HEK293T (cell line): ENCODE data around the gene LRTM1.

Experiments
- CTCF ChIA-PET: fragments of 350-600 bp; formaldehyde crosslinking; extraction: SDS; loops from one replicate; lab custom pipeline; 2021; ENCODE audit warnings: antibody characterized with exemption, inconsistent platforms; lab: Yijun Ruan, JAX
- POLR2A ChIA-PET: fragments of 350-600 bp; formaldehyde crosslinking; extraction: SDS; loops from one replicate; lab custom pipeline; 2020; ENCODE audit warnings: antibody characterized with exemption, inconsistent platforms; lab: Yijun Ruan, JAX
- DNase-seq: peaks from one replicate; pipeline ENCODE4 v3.0.0; 2012; ENCODE audit warnings: mixed read lengths; ENCODE audit errors: extremely low spot score
- ARNT ChIP-seq: fragments of 450-650 bp; IDR thresholded peaks from 2 replicates; pipeline ENCODE4 v1.6.1; 2017; ENCODE audit warnings: mild to moderate bottlenecking
- BHLHE40 ChIP-seq: fragments of 450-650 bp; IDR thresholded peaks from 2 replicates; pipeline ENCODE4 v1.6.1; 2016; ENCODE audit warnings: mild to moderate bottlenecking, moderate library complexity, borderline replicate concordance
- CTBP1 ChIP-seq: fragments of 450-650 bp; IDR thresholded peaks from 2 replicates; pipeline ENCODE4 v1.6.1; 2016; ENCODE audit warnings: borderline replicate concordance
- ELF4 ChIP-seq: fragments of 450-650 bp; IDR thresholded peaks from 2 replicates; pipeline ENCODE4 v1.6.1; 2017; ENCODE audit warnings: antibody characterized with exemption
- FOXA1 ChIP-seq: fragments of 450-650 bp; IDR thresholded peaks from 2 replicates; pipeline ENCODE4 v1.6.1; 2016; ENCODE audit warnings: mild to moderate bottlenecking
- FOXK2 ChIP-seq: fragments of 450-650 bp; IDR thresholded peaks from 2 replicates; pipeline ENCODE4 v1.6.1; 2016; ENCODE audit warnings: mild to moderate bottlenecking
- FOXM1 ChIP-seq: fragments of 450-650 bp; IDR thresholded peaks from 2 replicates; pipeline ENCODE4 v1.6.1; 2017; ENCODE audit warnings: mild to moderate bottlenecking, borderline replicate concordance
- HDGF ChIP-seq: fragments of 450-650 bp; IDR thresholded peaks from 2 replicates; pipeline ENCODE4 v1.6.1; 2017; ENCODE audit warnings: antibody characterized with exemption, borderline replicate concordance
- L3MBTL2 ChIP-seq: fragments of 450-650 bp; conservative IDR thresholded peaks from 2 replicates; pipeline ENCODE4 v1.6.1; 2016; ENCODE audit warnings: mild to moderate bottlenecking
- LEF1 ChIP-seq: fragments of 450-650 bp; IDR thresholded peaks from 2 replicates; pipeline ENCODE4 v1.6.1; 2017; ENCODE audit warnings: mild to moderate bottlenecking, borderline replicate concordance
- NFRKB ChIP-seq: fragments of 450-650 bp; IDR thresholded peaks from 2 replicates; pipeline ENCODE4 v1.6.1; 2016; ENCODE audit warnings: mild to moderate bottlenecking, moderate library complexity
- PKNOX1 ChIP-seq: fragments of 450-650 bp; IDR thresholded peaks from 2 replicates; pipeline ENCODE4 v1.6.1; 2016
- SP1 ChIP-seq: fragments of 450-650 bp; IDR thresholded peaks from 2 replicates; pipeline ENCODE4 v1.6.1; 2017
- SUZ12 ChIP-seq: fragments of 450-650 bp; IDR thresholded peaks from 2 replicates; pipeline ENCODE4 v1.6.1; 2016; ENCODE audit warnings: mild to moderate bottlenecking
- TARDBP ChIP-seq: fragments of 450-650 bp; IDR thresholded peaks from 2 replicates; pipeline ENCODE4 v1.6.1; 2016
- ZNF384 ChIP-seq: fragments of 450-650 bp; IDR thresholded peaks from 2 replicates; pipeline ENCODE4 v1.6.1; 2016

LRTM1 gene

DNA sequence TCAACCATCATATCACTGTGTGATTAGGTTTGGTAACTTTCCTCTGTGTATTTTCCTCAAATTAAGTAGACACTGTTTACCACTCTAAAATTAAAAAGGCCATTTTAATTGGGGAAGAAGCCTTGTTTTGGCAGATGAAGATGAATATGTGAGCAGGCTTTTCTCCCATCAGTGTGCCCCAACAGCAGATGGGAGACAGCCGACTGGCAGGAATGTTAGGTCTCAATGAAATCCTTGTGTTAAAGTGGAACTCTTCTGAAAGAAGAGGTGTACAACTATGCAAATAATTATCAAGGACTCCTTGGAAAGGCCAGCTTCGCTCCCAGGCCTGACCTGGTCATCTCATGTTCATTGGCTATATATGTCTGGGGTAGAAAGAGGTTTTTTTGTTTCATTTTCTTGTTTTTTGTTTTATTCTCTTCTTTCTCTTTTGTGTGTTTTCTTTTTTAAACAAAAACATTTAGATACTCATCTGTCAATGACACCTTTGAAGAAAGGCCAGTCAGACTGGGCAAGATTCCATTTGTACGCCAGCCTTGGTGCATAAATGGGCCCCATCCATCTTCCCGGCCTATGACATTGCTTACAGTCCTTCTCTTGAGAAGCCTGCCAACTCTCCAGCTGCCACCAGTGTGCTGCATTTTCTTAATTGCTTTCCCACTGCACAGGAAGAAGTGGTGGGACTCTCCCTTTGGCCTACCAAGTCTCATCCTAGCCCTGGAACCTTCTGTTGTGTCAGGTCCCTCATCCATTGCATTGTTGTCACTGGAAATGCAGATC is 25.8 kb downstream of the LRTM1 start:
- no peak for TF ChIP-seq TARDBP
- no peak for TF ChIP-seq HDGF
- ChIA-PET POLR2A (no interaction called here), CTCF (no interaction called here)
- DNase-seq = no peak

- CTCF ChIA-PET = no interaction called here
- TF ChIP-seq HDGF = no peak
- no peak for TF ChIP-seq ZNF384
- no peak for TF ChIP-seq CTBP1
- no peak for TF ChIP-seq FOXA1
- TF ChIP-seq ELF4 = no peak
- POLR2A ChIA-PET = no interaction called here
- DNase-seq = no peak
Measured at GRCh38 chr3:54900838-54901591, 26.8 kb downstream of the LRTM1 start.

DNA sequence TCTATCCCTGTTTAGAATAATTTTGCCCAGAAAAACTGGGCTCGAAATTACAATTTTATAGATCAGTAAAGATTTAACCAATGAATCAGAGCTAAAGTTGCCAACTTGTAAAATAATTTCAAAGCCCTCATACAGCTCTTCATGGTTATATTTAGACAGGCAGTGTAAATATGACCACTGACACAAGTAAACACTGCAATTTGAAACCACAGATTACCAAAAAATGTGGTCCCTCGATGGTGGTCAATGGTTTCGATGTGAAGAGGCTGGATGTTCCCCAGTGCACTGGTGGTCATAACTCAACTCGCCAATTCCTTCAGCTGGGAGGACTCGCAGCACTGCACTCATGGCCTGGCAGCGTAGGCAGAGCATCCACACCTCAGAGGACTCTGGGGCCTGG is 28.6 kb downstream of the LRTM1 start:
- ChIA-PET CTCF (no interaction called here), POLR2A (no interaction called here)
- no peak for TF ChIP-seq BHLHE40
- TF ChIP-seq ZNF384 = no peak
- TF ChIP-seq SP1 = no peak
- TF ChIP-seq ARNT = no peak
- no peak for TF ChIP-seq TARDBP
- no peak for DNase-seq

- ChIA-PET POLR2A (no interaction called here), CTCF (no interaction called here)
- TF ChIP-seq ZNF384 = no peak
- no peak for TF ChIP-seq ELF4
- no peak for TF ChIP-seq SP1
- TF ChIP-seq TARDBP = no peak
- no peak for TF ChIP-seq PKNOX1
- no peak for TF ChIP-seq FOXK2
- no peak for DNase-seq
Measured at GRCh38 chr3:54897028-54897711, 30.7 kb downstream of the LRTM1 start.

DNA sequence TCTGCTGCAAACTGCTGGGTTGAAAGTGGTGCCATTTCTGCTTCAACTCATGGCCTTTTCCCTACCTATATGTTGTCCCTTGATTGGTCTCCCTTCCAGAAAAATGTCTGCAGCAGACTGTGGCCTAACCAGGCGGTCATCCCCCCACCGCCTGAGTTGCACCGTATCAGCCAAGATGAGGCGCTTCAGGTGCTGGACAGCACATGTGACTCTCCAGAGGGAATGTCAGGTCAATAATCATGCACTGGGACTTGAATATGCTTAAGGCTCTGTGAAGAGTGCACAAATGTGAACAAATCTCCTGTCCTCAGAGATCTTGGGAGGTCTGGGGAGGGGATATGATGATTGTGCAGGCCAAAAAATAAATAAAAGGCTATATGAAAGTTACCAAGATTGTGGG is 32.2 kb downstream of the LRTM1 start:
- TF ChIP-seq FOXM1 = no peak
- ChIA-PET CTCF (no interaction called here), POLR2A (no interaction called here)
- no peak for DNase-seq

DNA sequence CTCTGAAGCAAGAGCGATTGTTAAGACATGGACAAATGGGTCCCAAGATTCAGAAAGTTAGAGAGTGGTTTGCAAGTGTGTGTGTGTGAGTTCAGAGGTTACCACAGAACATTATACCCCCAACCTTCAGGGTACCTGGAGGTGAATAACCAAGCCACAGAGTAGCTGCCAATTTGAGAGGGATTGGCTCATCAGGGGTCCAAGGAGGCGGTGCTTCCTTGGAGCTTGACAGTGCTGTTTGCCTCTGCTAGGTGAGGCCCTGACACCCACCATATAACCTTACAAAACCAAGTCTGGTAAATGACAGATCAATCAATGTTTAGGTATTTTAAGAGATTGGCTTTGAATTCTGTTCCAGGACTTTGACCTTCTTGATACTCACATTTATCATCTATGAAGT is 35.7 kb downstream of the LRTM1 start:
- POLR2A ChIA-PET = no interaction called here
- TF ChIP-seq FOXM1 = no peak
- no peak for TF ChIP-seq TARDBP
- no peak for TF ChIP-seq BHLHE40
- no peak for TF ChIP-seq ARNT
- no peak for TF ChIP-seq HDGF
- no peak for TF ChIP-seq CTBP1
- no peak for TF ChIP-seq FOXK2
- no peak for TF ChIP-seq FOXA1
- no peak for TF ChIP-seq ZNF384
- no peak for TF ChIP-seq LEF1
- no peak for TF ChIP-seq SP1
- TF ChIP-seq PKNOX1 = no peak
- no peak for TF ChIP-seq L3MBTL2
- TF ChIP-seq SUZ12 = no peak
- no peak for TF ChIP-seq ELF4
- TF ChIP-seq NFRKB = no peak
- DNase-seq = no peak
- CTCF ChIA-PET = interaction anchor here (0.7 kb wide), 1 partner anchor 1111 kb away, joined by 3 read pairs; no protein-coding TSS in a partner anchor

GRCh38 chr3:54891540-54891897 is 36.3 kb downstream of the LRTM1 start:
- ChIA-PET CTCF (no interaction called here), POLR2A (no interaction called here)
- DNase-seq = peak; percentile 69

More at GRCh38 chr3:54891540-54891897, 36.3 kb downstream of the LRTM1 start:
- TF ChIP-seq NFRKB (no peak), SP1 (no peak), ZNF384 (no peak), FOXA1 (no peak), SUZ12 (no peak), BHLHE40 (no peak)
